ENCODE measurements around the gene APC2.
"Not testable (repeated sequence)": the region's sequence is repeated elsewhere in the genome, so short reads cannot be mapped to it uniquely, and the experiment has no call there.

APC2 gene

DNA sequence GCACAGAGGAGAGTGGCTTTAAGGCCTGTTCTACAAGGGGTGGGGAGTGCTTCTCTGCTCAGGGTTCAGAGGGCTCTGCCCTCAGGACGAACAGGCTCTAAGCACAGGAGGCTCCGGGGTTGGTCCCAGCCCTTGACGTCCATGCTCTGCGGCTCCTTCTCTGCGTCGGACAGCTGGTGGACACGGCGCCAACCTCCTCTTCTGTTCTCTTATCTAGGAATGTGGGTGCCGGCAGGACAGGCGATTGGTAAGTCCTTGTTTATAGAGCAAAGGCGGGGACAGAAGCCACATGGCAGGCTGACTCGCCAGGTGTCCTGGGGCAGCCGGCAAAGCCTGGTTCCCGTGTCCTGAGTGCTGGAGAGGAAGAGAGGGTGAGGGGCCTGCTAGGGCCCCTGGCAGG is 20.2 kb upstream of the APC2 start:
- no peak for DNase-seq

GRCh38 chr19:1430246-1430645 is 19.7 kb upstream of the APC2 start:
- DNase-seq: no peak

DNA sequence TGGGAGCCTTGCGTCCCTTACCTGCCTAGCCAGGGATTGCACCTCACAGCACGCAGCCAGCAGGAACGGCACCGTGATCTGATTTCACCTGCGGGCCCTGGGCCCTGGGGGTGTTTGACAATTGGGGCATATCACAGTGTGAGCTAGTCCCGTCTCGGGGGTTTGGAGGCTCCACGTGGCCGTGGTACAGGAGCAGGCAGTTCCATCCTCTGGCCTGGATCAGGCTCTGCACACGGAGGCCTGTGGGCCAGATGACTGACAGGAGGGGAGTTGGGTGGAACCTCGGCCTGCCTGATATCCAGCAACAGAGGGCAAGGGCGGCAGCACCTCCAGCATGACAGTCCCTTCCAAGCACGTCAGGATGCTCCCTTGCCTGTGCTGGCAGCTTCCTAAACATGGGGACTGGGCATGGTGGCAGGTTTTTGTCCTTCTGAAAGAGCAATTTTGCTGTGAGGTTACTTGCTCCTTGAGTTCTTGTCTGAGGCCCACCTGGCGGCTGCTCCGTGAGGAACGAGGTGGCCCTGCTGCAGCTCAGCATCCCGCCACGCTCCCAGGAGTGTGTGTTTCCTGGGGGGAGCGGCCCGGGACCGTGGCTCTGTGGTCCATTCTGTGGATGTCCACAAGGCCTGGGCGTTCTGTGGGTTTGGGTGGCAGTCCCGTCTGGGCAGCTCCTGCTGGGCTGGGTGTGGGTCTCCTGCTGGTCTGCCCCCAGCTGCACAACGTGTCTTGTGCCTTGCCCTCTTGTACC is 18.0 kb upstream of the APC2 start:
- DNase-seq: no peak

GRCh38 chr19:1432507-1432887 is 17.4 kb upstream of the APC2 start:
- no peak for DNase-seq

DNA sequence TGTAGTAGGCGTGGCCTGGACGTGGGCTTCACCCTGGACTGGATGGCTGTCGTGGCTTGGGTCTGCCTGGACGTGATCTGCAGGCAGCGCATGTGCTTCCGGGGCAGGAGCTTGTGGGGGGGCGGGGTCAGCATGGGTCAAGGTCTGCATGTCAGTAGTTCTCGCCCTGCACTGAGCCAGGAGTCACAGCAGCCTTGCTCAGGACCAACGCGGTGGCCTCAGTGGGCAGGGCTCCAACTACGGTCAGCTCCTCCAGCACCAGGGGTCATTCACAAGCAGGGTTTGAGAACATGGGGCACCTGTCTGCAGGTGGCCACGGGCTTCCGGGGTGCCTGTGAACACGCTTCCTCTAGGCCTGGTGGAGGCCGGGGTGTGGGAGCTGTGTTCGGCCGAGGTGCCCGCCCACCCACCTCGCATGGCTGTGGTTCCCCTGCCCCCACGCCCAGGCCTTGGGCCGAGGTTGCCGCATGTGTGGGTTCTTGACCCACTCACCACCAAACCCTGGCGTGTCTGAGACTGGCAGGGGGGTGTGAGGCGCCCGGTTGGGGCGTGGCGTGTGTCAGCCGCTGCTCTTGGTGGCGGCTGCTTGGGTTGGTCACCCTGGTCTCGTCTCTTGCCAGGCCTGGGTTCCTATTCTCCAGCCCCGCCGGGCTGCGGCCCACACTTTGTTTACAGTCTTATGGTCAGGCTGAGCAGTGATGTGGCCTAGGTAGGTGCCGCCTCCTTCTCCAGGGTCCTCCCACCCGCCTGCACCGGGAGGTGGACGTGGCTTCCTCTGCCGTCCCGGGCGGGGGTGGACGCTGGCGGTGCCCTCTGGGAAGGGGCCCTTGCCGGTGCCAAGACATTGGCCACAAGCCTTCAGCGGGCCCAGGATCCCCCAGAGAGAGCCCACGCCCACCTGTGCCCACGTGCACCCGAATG is 16.5 kb upstream of the APC2 start:
- no peak for DNase-seq

DNA sequence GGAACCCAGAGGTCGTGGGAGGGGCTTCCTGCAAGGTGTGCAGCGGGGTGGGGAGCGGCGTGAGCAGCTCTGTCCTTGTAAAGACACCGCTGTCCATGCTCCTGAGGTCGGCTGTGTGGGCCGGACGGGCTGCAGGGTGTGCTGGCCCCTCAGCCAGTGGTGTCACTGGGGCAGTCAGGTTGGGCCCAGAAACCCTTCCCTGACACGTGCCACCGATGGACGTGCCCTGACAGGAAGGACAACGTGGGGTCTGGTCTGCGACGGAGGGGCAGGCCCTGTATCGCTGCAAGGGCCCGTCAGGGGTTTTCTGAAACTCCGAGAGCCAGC is 15.9 kb upstream of the APC2 start:
- no peak for DNase-seq

DNA sequence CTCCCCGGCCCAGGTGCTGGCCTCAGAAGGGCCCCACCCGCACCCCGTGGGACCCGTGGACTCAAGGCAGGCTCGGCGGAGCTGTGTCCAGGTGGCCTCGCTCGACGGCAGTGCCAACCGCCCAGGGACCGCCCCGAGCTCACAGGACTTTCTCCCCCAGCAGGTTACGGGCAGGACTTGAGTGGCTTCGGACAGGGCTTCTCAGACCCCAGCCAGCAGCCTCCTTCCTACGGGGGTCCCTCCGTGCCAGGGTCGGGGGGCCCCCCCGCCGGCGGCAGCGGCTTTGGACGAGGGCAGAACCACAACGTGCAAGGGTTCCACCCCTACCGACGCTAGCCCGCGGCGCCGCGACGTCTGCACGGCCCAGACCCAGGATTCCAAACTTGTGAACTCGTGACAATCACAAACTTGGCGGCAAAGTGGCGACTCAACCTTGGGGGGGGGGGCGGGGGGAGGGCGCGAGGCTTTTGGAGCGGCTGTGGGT is 15.3 kb upstream of the APC2 start:
- DNase-seq: no peak

DNA sequence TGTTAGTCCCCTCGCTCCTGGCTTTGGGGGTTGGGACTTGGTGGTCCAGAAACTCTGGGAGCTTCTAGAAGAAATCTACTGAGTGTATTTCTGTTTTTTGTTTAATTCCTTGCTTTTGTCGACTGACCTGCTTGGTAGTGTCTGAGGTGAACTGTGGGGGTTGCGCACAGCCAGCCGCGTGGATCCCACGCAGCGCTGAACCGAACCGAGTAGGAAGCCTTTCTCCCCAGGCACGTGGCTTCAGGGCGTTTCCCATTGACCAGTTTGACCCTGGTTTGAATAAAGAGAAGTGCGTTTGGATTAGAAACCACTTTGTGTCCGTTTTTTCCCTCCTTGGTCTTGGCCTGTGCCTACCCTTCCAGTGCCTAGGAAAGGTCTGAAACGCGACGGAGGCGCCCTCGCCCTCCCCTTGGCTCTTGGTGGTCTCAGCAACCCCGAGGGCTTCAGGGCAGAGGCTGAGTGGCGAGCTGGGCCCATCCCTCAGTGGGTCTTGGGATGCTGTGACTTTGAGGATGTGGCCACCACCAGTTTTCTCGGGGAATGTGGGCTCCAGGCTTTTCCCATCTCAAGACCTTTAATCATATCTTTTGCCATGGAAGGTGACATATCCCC is 14.4 kb upstream of the APC2 start:
- no peak for DNase-seq

GRCh38 chr19:1437609-1438008 is 12.3 kb upstream of the APC2 start:
- DNase-seq: no peak

DNA sequence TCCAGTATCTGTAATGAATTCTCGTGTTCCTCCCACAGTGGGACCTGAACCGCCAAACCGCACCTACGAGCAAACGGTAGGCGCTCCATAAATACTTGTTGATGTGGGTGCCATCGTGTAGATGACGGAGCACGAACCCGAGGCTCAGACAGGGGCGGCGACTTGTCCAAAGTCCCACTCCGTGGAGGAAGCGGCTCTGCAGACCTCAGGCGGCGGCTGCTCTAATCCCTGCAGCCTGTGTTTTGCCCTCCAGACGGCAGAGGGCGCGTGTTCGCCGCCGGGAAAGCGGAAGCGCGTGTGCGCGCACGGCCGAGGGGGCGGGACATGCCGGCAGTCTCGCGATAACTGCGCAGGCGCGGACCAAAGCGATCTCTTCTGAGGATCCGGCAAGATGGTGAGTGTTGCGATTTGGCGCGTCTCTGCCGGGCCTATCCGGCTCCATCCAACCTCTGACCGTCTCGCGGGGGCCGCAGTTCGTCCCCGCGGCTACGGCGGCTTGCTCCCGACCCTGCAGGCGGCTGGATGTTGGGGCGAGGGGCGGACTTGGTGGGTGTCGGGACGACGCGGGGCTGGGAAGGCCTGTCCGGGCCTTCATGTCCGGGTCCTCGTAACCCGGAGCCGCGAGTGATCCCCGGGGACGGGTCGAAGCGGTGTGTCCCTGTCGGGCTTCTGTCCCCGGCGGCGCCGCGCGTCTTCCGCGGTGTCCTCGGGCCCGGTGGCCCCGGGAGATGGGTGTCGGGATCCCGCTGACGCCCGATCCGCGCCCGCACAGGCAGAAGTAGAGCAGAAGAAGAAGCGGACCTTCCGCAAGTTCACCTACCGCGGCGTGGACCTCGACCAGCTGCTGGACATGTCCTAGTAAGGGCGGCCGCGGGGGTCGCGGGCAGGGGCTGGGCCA is 11.6 kb upstream of the APC2 start, which contains the start of gene RPS15:
Gene RPS15 (plus strand): TSS at position 362 of the 898 bp plus-strand sequence. CDS start 30 bp downstream, at position 392.
- DNase-seq: peak; percentile 69 to 97 (median 89)

GRCh38 chr19:1438933-1439354 is 11.0 kb upstream of the APC2 start:
- DNase-seq: no peak

DNA sequence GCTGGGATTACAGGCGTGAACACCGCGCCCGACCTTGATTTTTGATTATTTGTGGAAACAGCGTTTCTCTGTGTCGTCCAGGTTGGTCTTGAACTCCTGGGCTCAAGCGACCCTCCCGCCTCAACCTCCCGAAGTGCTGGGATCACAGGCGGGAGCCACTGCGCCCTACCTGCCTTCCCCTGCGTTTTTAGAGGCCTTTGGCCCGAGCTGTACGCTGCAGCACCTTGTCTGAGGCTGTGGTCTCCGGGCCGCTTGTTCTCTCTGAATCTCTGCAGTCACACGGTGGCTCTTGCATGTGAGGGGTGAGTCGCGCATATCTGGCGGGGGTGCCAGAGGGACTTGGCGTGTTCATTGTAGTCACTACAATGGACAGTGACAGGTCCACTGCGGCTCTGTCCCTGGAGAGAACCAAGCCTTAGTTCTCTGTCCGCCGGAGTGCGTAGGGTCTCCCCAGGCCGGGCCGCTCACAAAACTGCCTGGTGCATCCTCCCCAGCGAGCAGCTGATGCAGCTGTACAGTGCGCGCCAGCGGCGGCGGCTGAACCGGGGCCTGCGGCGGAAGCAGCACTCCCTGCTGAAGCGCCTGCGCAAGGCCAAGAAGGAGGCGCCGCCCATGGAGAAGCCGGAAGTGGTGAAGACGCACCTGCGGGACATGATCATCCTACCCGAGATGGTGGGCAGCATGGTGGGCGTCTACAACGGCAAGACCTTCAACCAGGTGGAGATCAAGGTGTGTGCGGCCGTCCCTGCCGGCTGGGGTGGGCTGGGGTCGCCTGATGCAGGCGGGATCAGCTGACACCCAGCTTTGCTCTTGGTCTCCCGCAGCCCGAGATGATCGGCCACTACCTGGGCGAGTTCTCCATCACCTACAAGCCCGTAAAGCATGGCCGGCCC is 10.2 kb upstream of the APC2 start:
- not testable (repeated sequence) for DNase-seq

DNA sequence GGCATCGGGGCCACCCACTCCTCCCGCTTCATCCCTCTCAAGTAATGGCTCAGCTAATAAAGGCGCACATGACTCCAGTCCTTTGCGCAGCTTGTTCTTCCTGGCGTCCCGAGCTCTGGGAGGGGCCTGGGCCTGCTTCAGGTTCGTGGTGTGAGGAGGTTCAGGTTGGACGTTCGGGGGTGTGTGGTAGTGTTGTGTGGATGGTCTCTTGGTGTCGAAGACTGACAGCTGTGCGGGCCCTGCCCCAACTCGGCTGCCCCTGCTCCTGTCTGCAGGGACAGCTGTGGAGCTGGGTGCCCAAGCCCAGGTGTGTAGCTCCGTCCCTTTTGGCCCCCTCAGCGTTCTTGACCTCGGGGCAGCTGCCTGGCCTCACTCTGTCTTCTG is 9.5 kb upstream of the APC2 start:
- no peak for DNase-seq

GRCh38 chr19:1441022-1441426 is 8.9 kb upstream of the APC2 start:
- no peak for DNase-seq

DNA sequence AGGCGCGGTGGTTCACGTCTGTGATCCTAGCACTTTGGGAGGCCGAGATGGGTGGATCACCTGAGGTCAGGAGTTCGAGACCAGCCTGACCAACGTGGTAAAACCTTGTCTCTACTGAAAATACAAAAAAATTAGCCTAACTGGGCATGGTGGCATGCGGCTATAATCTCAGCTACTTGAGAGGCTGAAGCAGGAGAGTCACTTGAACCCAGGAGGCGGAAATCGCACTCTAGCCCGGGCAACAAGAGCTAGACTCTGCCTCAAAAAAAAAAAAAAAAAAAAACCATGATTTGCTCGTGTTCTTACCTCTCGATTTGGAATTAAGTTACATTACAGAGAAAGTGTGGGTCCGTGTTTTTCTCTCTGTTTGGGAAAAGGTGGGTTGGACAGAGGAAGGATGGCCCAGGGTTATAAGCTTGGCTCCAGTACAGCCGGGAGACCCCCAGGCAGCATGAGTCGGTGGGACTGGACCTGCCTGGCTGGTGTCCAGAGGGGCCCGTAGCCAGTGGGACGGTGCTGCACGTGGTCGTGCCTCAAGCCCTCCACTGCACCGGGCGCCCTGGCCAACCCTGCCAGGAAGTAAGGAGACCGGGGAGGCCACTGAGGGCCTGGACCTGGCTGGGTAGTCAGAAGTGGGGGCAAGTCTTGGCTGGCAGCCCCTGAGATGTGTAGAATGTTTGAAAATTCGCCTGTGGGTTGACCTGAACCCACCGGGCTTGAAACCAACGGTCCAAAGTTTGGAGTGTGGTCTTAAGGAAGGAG is 8.1 kb upstream of the APC2 start:
- DNase-seq: no peak

DNA sequence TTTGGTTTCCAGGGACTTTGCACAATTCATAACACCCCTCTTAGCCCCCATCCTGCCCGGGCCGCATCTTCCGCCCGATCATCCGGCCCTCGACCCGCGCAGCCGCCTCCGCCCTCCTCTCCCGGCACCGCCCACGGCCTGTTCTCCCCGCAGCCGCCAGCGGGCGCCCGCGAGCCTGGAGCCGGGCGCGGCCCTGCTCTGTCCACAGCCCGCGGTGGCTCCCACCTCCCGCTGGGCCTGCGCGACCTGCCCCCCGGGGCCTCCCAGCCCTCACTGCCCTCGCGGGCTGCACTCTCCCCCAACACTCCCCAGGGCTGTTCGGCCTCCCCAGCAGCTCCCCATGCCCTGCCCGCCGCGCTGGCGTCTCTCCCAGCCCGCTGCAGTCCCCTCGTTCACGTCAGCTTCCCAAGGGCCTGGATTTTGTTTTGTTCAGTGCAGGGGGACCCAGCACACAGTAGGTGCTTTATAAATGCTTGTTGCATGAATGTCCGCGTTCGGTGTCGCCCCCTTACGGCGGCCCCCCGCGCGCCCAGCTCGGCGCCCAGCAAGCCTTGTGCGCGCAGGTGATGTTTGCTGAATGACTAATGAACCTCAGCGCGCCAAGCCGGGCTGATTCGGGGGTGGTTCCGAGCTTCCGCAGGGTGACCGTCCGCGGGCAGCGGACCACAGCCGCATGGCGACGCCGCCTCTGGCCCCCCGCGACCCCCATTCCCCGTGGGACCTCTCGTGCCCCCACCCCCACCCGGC is 4.6 kb upstream of the APC2 start:
- DNase-seq: peak in 45 of 51 donors; percentile 14 to 83 (median 55)

GRCh38 chr19:1445932-1446712 is 3.8 kb upstream of the APC2 start:
- DNase-seq: peak in 36 of 51 donors; percentile 19 to 79 (median 49)

Measured in hypothalamus (tissue), 51 donors.